GM12878 (cell line): ENCODE results near the gene SLC24A4. TPM values are rescaled to one million over a fixed set of nuclear protein-coding genes. Genes with fewer than 3 reads are reported as not detected.

Experiments used
- ETV6 ChIP-seq, 2 experiments: fragments of 450-650 bp in 1 of 2; IDR thresholded peaks in 1 of 2; conservative IDR thresholded peaks in 1 of 2; 2 replicates each; pipeline ENCODE4 v1.6.1; 2014; ENCODE audit warnings: antibody characterized with exemption in 1 of 2, borderline replicate concordance in 1 of 2, low read depth in 1 of 2, mild to moderate bottlenecking in 1 of 2, moderate library complexity in 1 of 2
- HDAC6 ChIP-seq: fragments of 200-600 bp; sonication (generic); IDR thresholded peaks from one replicate; pipeline ENCODE4 v1.8.0; 2017; ENCODE audit warnings: antibody characterized with exemption; ENCODE audit not compliant: unreplicated experiment
- STAT1 ChIP-seq: fragments of 450-650 bp; conservative IDR thresholded peaks from 2 replicates; pipeline ENCODE4 v1.6.1; 2014; ENCODE audit warnings: antibody characterized with exemption, mild to moderate bottlenecking
- ZBTB40 ChIP-seq: fragments of 450-650 bp; IDR thresholded peaks from 2 replicates; pipeline ENCODE4 v1.6.1; 2016; ENCODE audit warnings: mild to moderate bottlenecking, moderate library complexity, borderline replicate concordance
- ZNF24 ChIP-seq: fragments of 450-650 bp; IDR thresholded peaks from 2 replicates; pipeline ENCODE4 v1.6.1; 2017; ENCODE audit warnings: antibody characterized with exemption, mild to moderate bottlenecking
- polyA plus RNA-seq, 11 experiments: library from polyadenylated mRNA; depleted of rRNA in 4 of 11; unstranded in 6 of 11; stranded (reverse) in 5 of 11; fragments of >200 nt; fragmentation: Nextera tagmentation in 4 of 11; fragmentation: Illumina TruSeq in 1 of 11; extraction: Ambion mirVana in 4 of 11; extraction: Trizol in 1 of 11; gene quantifications; 1 replicate in 1 of 11; 2 replicates in 10 of 11; pipeline versions ENCODE4 v1.2.1 to v1.2.3, GENCODE V29; 2011 to 2016; ENCODE audit warnings: inconsistent platforms in 2 of 11, missing spikeins in 2 of 11, low read depth in 1 of 11
- total RNA-seq, 4 experiments: library from RNA; depleted of rRNA in 3 of 4; stranded (reverse); fragments of >200 nt in 3 of 4; fragmentation: Illumina TruSeq in 1 of 4; extraction: Trizol in 1 of 4; gene quantifications; 2 replicates each; pipeline versions ENCODE4 v1.2.1 to v1.2.3, GENCODE V29; 2013 to 2021
- TF ChIP-seq, protein P1 (sequence below): IDR thresholded peaks from 2 replicates; pipeline ENCODE4 v1.6.1; 2011; ENCODE audit warnings: mild to moderate bottlenecking, low read depth, low read length, moderate library complexity; ENCODE audit not compliant: insufficient replicate concordance

Gene SLC24A4
- total and polyA plus RNA-seq, 10 of the 15 experiments (the other 5 are each of a cell fraction or from before 2014, with no cell fraction given), result under 0.01 to 0.46 (median 0.04) TPM; not detected in 5

DNA sequence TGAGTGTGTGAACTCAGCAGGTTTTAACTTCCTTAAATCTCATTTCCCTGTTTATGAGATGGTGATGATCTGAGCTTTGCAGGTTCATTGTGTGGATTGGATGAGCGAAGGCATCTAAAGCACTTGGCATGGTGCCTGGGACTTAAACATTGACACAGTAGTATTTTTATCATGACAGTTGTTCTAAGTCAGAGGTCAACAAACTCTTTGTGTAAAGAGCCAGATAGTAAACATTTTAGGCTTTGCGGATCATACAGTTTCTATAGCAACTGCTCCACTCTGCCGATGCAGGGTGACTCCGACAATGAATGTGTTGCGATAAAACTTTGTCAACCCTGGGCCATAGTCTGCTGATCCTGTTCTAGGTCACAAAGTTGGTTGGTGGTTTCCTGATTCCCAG lies 25.2 kb downstream of the SLC24A4 start (continued):
- TF ChIP-seq ZBTB40 (no peak), ZNF24 (no peak), ETV6 (conservative IDR thresholded peaks at IDR 0.05 in 1 of 2, IDR thresholded peaks at IDR 0.05 in 1 of 2; ENCODE audit: borderline replicate concordance in 1 of 2, low read depth in 1 of 2) (no peak), STAT1 (no peak), HDAC6 (no peak)
- TF ChIP-seq, protein P1, sequence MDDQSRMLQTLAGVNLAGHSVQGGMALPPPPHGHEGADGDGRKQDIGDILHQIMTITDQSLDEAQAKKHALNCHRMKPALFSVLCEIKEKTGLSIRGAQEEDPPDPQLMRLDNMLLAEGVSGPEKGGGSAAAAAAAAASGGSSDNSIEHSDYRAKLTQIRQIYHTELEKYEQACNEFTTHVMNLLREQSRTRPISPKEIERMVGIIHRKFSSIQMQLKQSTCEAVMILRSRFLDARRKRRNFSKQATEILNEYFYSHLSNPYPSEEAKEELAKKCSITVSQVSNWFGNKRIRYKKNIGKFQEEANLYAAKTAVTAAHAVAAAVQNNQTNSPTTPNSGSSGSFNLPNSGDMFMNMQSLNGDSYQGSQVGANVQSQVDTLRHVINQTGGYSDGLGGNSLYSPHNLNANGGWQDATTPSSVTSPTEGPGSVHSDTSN, result no peak
- TF ChIP-seq, all 136 proteins: peak for 0
